Fibroblast of lung (primary cell): ENCODE measurements around the gene NMRK1. TPM values are rescaled to one million over a fixed set of nuclear protein-coding genes. Genes with fewer than 3 reads are reported as not detected.

ENCODE experiments used
- DNase-seq, 2 donors: peaks; one replicate each; pipeline versions ENCODE4 v3.0.0 to v3.0.0-alpha.2; 2010; ENCODE audit warnings: low read depth in 2 of 2
- H2AFZ ChIP-seq: 2 replicates; pipeline ENCODE4 v1.5.1; 2012; ENCODE audit warnings: low read length, control low read depth, inconsistent platforms
- H3K27ac ChIP-seq: 2 replicates; pipeline ENCODE4 v1.5.1; 2011; ENCODE audit warnings: low read length, control low read depth; ENCODE audit not compliant: insufficient read depth
- H3K27me3 ChIP-seq: 2 replicates; pipeline ENCODE4 v1.5.1; 2011; ENCODE audit warnings: mild to moderate bottlenecking, low read length; ENCODE audit not compliant: control insufficient read depth, insufficient read depth
- H3K36me3 ChIP-seq: 2 replicates; pipeline ENCODE4 v1.5.1; 2011; ENCODE audit warnings: low read length; ENCODE audit not compliant: control insufficient read depth, insufficient read depth
- H3K4me1 ChIP-seq: 2 replicates; pipeline ENCODE4 v1.5.1; 2011; ENCODE audit warnings: low read length; ENCODE audit not compliant: control insufficient read depth, insufficient read depth; ENCODE audit errors: extremely low read depth
- H3K4me2 ChIP-seq: 2 replicates; pipeline ENCODE4 v1.5.1; 2011; ENCODE audit warnings: low read length, control low read depth; ENCODE audit not compliant: insufficient read depth; ENCODE audit errors: extremely low read depth
- H3K4me3 ChIP-seq, 4 experiments: fragments of 200-600 bp in 1 of 4; sonication (generic) in 1 of 4; replicated peaks in 1 of 4; 2 replicates each; pipeline ENCODE4 v1.5.1; 2011 to 2016; ENCODE audit warnings: low read length in 4 of 4, low read depth in 3 of 4, mild to moderate bottlenecking in 3 of 4, control low read depth in 2 of 4, inconsistent platforms in 1 of 4, mixed read lengths in 1 of 4; ENCODE audit not compliant: insufficient read depth in 1 of 4; ENCODE audit errors: control extremely low read depth in 1 of 4
- H3K79me2 ChIP-seq: 2 replicates; pipeline ENCODE4 v1.5.1; 2012; ENCODE audit warnings: mild to moderate bottlenecking, low read length, inconsistent platforms; ENCODE audit not compliant: control insufficient read depth, insufficient read depth
- H3K9ac ChIP-seq: 2 replicates; pipeline ENCODE4 v1.5.1; 2011; ENCODE audit warnings: mild to moderate bottlenecking, low read length, control low read depth; ENCODE audit not compliant: insufficient read depth
- H3K9me3 ChIP-seq: 2 replicates; pipeline ENCODE4 v1.5.1; 2012; ENCODE audit warnings: low read depth, low read length; ENCODE audit not compliant: control insufficient read depth, insufficient read depth
- H4K20me1 ChIP-seq: 2 replicates; pipeline ENCODE4 v1.5.1; 2011; ENCODE audit warnings: low read length; ENCODE audit not compliant: control insufficient read depth, insufficient read depth; ENCODE audit errors: extremely low read depth
- EZH2 ChIP-seq: IDR thresholded peaks from 2 replicates; pipeline ENCODE4 v1.5.1; 2012; ENCODE audit warnings: low read length, control low read depth, mild to moderate bottlenecking; ENCODE audit errors: missing control alignments
- polyA plus RNA-seq, 2 donors: library from polyadenylated mRNA; depleted of rRNA in 1 of 2; stranded (reverse) in 1 of 2; unstranded in 1 of 2; fragments of >200 nt; gene quantifications; 2 replicates each; pipeline ENCODE4 v1.2.1, GENCODE V29; 2011 to 2012; ENCODE audit warnings: missing spikeins in 1 of 2
- total RNA-seq: library from RNA; depleted of rRNA; stranded (reverse); fragments of >200 nt; gene quantifications from 2 replicates; pipeline ENCODE4 v1.2.1, GENCODE V29; 2014
- TF ChIP-seq, protein P1 (sequence below), 2 donors: IDR thresholded peaks in 1 of 2; conservative IDR thresholded peaks in 1 of 2; 1 replicate in 1 of 2; 2 replicates in 1 of 2; pipeline ENCODE4 v1.5.1; 2011 to 2012; ENCODE audit warnings: low read length in 2 of 2, control low read depth in 1 of 2, inconsistent platforms in 1 of 2, low read depth in 1 of 2, mild to moderate bottlenecking in 1 of 2

Gene NMRK1
- total and polyA plus RNA-seq, 2 donors (not counting 1 experiment from before 2014, with no cell fraction given), result 19.4 to 33.9 TPM

DNA sequence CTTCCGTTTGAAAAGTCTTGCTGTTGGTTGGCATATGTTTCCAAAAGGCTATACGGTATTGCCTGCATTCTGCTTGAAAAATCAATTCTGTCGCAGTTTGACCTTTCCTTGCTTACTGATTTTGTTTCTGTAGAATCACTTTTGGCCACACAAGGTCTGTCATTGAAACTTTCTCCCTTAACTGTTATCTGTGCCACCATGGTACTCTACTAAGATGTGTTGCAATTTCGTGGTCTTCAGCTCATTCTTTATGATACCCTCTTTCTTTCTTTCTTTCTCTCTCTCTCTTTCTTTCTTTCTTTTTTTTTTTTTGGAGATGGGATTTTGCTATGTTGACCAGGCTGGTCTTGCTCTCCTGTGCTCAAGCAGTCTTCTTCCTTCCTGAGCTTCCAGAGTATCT is 4.8 kb upstream of the NMRK1 start:
- Histone ChIP-seq H3K79me2 (peaks cover 42% of the 10 kb centered on the region), H3K4me3 (no peak overlapping the region), H4K20me1 (no peaks in the 10 kb centered on the region), H3K9ac (no peak overlapping the region), H3K27me3 (no peaks in the 10 kb centered on the region), H2AFZ (no peak overlapping the region), H3K4me2 (no peak overlapping the region), H3K9me3 (no peaks in the 10 kb centered on the region), H3K4me1 (peaks cover 5% of the 10 kb centered on the region), H3K36me3 (no peaks in the 10 kb centered on the region), H3K27ac (no peak overlapping the region)
- TF ChIP-seq, protein P1, sequence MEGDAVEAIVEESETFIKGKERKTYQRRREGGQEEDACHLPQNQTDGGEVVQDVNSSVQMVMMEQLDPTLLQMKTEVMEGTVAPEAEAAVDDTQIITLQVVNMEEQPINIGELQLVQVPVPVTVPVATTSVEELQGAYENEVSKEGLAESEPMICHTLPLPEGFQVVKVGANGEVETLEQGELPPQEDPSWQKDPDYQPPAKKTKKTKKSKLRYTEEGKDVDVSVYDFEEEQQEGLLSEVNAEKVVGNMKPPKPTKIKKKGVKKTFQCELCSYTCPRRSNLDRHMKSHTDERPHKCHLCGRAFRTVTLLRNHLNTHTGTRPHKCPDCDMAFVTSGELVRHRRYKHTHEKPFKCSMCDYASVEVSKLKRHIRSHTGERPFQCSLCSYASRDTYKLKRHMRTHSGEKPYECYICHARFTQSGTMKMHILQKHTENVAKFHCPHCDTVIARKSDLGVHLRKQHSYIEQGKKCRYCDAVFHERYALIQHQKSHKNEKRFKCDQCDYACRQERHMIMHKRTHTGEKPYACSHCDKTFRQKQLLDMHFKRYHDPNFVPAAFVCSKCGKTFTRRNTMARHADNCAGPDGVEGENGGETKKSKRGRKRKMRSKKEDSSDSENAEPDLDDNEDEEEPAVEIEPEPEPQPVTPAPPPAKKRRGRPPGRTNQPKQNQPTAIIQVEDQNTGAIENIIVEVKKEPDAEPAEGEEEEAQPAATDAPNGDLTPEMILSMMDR (conservative IDR thresholded peaks at IDR 0.05 in 1 of 2, IDR thresholded peaks at IDR 0.05 in 1 of 2; ENCODE audit: low read depth in 1 of 2, low read length in 2 of 2), result no peak
- no peak for DNase-seq

DNA sequence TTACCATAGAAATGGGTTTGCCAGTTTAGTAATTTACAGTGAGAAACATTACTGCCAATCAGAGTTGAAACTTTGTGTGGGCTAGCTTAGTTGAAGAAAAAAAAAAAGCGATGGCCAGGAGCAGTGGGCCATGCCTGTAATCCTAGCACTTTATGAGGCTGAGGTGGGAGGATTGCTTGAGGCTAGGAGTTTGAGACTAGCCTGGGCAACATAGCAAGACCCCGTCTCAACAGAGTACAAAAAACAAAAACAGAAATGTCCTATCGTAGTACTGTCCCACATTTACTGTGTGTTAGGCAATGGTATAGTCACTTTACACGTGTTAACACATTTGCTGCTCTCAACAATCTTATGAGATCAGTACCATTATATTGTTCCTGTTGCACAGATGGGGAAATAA is 2.6 kb upstream of the NMRK1 start:
- no peak for TF ChIP-seq EZH2
- TF ChIP-seq, protein P1 (conservative IDR thresholded peaks at IDR 0.05 in 1 of 2, IDR thresholded peaks at IDR 0.05 in 1 of 2; ENCODE audit: low read depth in 1 of 2, low read length in 2 of 2), result no peak

DNA sequence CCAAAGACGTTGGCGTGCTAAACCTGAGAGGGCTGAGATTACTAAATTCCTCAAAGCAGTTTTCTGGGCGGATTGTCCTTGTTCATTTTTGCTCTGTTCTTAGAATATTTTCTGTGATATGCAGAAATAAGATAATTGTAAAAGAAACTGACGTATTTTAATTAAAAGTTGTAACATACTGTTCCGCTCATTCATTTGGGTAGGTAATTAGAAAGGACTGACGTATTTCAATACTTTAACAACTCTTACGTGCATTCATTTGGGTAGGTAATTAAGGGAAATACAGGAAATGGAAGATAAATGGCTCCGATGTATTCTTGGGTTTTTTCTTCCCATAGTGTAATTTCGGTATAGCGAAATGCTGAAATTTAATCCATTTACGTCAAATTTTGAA is 1.4 kb upstream of the NMRK1 start:
- Histone ChIP-seq H4K20me1 (no peaks in the 10 kb centered on the region), H3K36me3 (no peaks in the 10 kb centered on the region), H3K27ac (peak overlapping the region; percentile 87), H3K4me2 (peak overlapping the region; percentile 79), H3K9me3 (no peaks in the 10 kb centered on the region), H3K4me1 (peaks cover 5% of the 10 kb centered on the region), H3K4me3 (peak overlapping the region; percentile 84 to 98 (median 92)), H3K27me3 (no peaks in the 10 kb centered on the region), H2AFZ (peak overlapping the region; percentile 77), H3K9ac (peak overlapping the region; percentile 87), H3K79me2 (peaks cover 32% of the 10 kb centered on the region)
- no peak for DNase-seq
- TF ChIP-seq EZH2, result no peak
- TF ChIP-seq, protein P1 (conservative IDR thresholded peaks at IDR 0.05 in 1 of 2, IDR thresholded peaks at IDR 0.05 in 1 of 2; ENCODE audit: low read depth in 1 of 2, low read length in 2 of 2), result no peak

More for the DNA sequence above, 2.6 kb upstream of the NMRK1 start:
- H3K4me2 ChIP-seq, result peak overlapping the region; percentile 56
- no peak overlapping the region for H2AFZ ChIP-seq
- peaks cover 40% of the 10 kb centered on the region for H3K79me2 ChIP-seq
- no peak for DNase-seq
- H3K4me1 ChIP-seq, result peaks cover 5% of the 10 kb centered on the region
- no peak overlapping the region for H3K9ac ChIP-seq
- no peaks in the 10 kb centered on the region for H3K36me3 ChIP-seq
- no peaks in the 10 kb centered on the region for H3K9me3 ChIP-seq
- peak overlapping the region in 1 of 4 experiments; percentile 98 for H3K4me3 ChIP-seq
- no peaks in the 10 kb centered on the region for H4K20me1 ChIP-seq
- H3K27me3 ChIP-seq, result no peaks in the 10 kb centered on the region
- H3K27ac ChIP-seq, result no peak overlapping the region
